ENCODE results near the gene DDX10.

GRCh38 chr11:108934289-108934688 is 269.4 kb downstream of the DDX10 start:
- TF ChIP-seq POLR2AphosphoS5 (IDR thresholded peaks at IDR 0.05; ENCODE audit: low read depth) = no peak
- no peak for TF ChIP-seq CTCF (conservative IDR thresholded peaks at IDR 0.05; ENCODE audit: low read depth in 2 of 2)
- TF ChIP-seq CREB1 (CRISPR knock-in tag; IDR thresholded peaks at IDR 0.05; ENCODE audit: low read depth) = no peak
- no peak for TF ChIP-seq EZH2 (IDR thresholded peaks at IDR 0.05; ENCODE audit: low read depth, unreplicated experiment)
